Karpas-422 (cell line): ENCODE data around the gene CHCHD1. TPM values are rescaled to one million over a fixed set of nuclear protein-coding genes. Genes with fewer than 3 reads are reported as not detected.

Experiments used
- DNase-seq: peaks from one replicate; pipeline ENCODE4 v3.0.0-alpha.2; 2015
- H2AFZ ChIP-seq: fragments of 200-600 bp; sonication (generic); 2 replicates; pipeline ENCODE4 v1.6.1; 2014; ENCODE audit warnings: antibody characterized with exemption, low read length, mixed read lengths
- H3K27ac ChIP-seq: fragments of 200-600 bp; sonication (generic); 2 replicates; pipeline ENCODE4 v1.5.1; 2014; ENCODE audit warnings: mild to moderate bottlenecking, low read length, moderate library complexity
- H3K27me3 ChIP-seq: fragments of 200-600 bp; sonication (generic); 2 replicates; pipeline ENCODE4 v1.6.1; 2014; ENCODE audit warnings: low read length, mixed read lengths
- H3K36me3 ChIP-seq: fragments of 200-600 bp; sonication (generic); 2 replicates; pipeline ENCODE4 v1.6.1; 2014; ENCODE audit warnings: low read length, mixed read lengths; ENCODE audit not compliant: insufficient read depth
- H3K4me1 ChIP-seq: fragments of 200-600 bp; sonication (generic); 2 replicates; pipeline ENCODE4 v1.6.1; 2014; ENCODE audit warnings: mild to moderate bottlenecking, low read length, mixed read lengths
- H3K4me2 ChIP-seq: fragments of 200-600 bp; sonication (generic); 2 replicates; pipeline ENCODE4 v1.6.1; 2014; ENCODE audit warnings: low read length, low read depth, mild to moderate bottlenecking; ENCODE audit not compliant: poor library complexity, severe bottlenecking
- H3K4me3 ChIP-seq: fragments of 200-600 bp; sonication (generic); 2 replicates; pipeline ENCODE4 v1.5.1; 2014; ENCODE audit warnings: mild to moderate bottlenecking, antibody characterized with exemption, low read length, mixed read lengths
- H3K79me2 ChIP-seq: fragments of 200-600 bp; sonication (generic); 2 replicates; pipeline ENCODE4 v1.6.1; 2014; ENCODE audit warnings: mild to moderate bottlenecking, low read length, mixed read lengths
- H3K9ac ChIP-seq: fragments of 200-600 bp; sonication (generic); 2 replicates; pipeline ENCODE4 v1.6.0; 2014; ENCODE audit warnings: low read length
- H3K9me2 ChIP-seq: fragments of 200-600 bp; sonication (generic), shearing (Covaris generic); replicated peaks from 2 replicates; pipeline ENCODE4 v1.6.0; 2014; ENCODE audit warnings: mild to moderate bottlenecking, low read length, moderate library complexity; ENCODE audit not compliant: insufficient read depth
- H3K9me3 ChIP-seq: fragments of 300-700, 200-600 bp; sonication (generic); 2 replicates; pipeline ENCODE4 v1.6.1; 2014; ENCODE audit warnings: low read length, mixed read lengths
- H4K20me1 ChIP-seq: fragments of 200-600 bp; sonication (generic); 2 replicates; pipeline ENCODE4 v1.6.1; 2014; ENCODE audit warnings: mild to moderate bottlenecking, antibody characterized with exemption, low read length, low read depth; ENCODE audit not compliant: insufficient read depth
- total RNA-seq: library from RNA; depleted of rRNA; stranded (reverse); fragments of >200 nt; shearing (Covaris generic); gene quantifications from 2 replicates; pipeline ENCODE4 v1.2.3, GENCODE V29; 2014; ENCODE audit warnings: low replicate concordance

The CHCHD1 gene
- total RNA-seq, 1 experiment from 2014 or later, result 57.5 TPM

- Histone ChIP-seq H3K9me3 (no peaks in the 10 kb centered on the region), H3K36me3 (peaks cover 25% of the 10 kb centered on the region; the same call in 1 of the 2 replicates)
Observed at GRCh38 chr10:73798087-73798486, 16.2 kb downstream of the CHCHD1 start.

DNA sequence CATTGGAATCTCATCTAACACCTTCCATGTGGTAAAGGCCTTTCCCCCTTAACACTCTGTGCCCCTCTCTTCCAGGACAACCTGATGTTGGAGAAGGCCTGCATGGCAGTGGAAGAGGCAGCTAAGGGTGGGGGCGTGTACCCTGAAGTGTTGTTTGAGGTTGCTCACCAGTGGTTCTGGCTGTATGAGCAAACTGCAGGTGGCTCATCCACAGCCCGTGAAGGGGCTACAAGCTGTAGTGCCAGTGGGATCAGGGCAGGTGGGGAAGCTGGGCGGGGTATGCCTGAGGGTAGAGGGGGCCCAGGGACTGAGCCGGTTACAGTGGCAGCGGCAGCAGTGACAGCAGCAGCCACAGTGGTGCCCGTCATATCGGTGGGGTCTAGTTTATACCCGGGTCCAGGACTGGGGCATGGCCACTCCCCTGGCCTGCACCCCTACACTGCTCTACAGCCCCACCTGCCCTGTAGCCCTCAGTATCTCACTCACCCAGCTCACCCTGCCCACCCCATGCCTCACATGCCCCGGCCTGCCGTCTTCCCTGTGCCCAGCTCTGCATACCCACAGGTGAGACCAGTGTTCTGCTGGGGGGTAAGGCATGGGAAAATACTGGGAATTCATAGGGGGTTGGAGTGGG lies 17.2 kb downstream of the CHCHD1 start:
- Histone ChIP-seq H3K4me1 (peaks cover 4% of the 10 kb centered on the region), H3K27ac (no peak overlapping the region), H3K9me3 (no peaks in the 10 kb centered on the region), H3K9ac (no peak overlapping the region), H3K36me3 (peaks cover 25% of the 10 kb centered on the region; the same call in 1 of the 2 replicates), H3K4me2 (no peak overlapping the region), H2AFZ (no peak overlapping the region), H4K20me1 (no peaks in the 10 kb centered on the region), H3K4me3 (no peak overlapping the region), H3K27me3 (no peaks in the 10 kb centered on the region), H3K79me2 (no peaks in the 10 kb centered on the region), H3K9me2 (no peaks in the 10 kb centered on the region)
- no peak for DNase-seq

More at GRCh38 chr10:73798087-73798486, 16.2 kb downstream of the CHCHD1 start:
- DNase-seq, result no peak
- no peak overlapping the region for H3K4me2 ChIP-seq
- H3K27me3 ChIP-seq, result no peaks in the 10 kb centered on the region
- no peak overlapping the region for H2AFZ ChIP-seq
- H3K9ac ChIP-seq, result no peak overlapping the region
- no peak overlapping the region for H3K27ac ChIP-seq
- H3K79me2 ChIP-seq, result no peaks in the 10 kb centered on the region
- H4K20me1 ChIP-seq, result no peaks in the 10 kb centered on the region
- no peak overlapping the region for H3K4me3 ChIP-seq
- no peaks in the 10 kb centered on the region for H3K9me2 ChIP-seq
- H3K4me1 ChIP-seq, result no peaks in the 10 kb centered on the region

DNA sequence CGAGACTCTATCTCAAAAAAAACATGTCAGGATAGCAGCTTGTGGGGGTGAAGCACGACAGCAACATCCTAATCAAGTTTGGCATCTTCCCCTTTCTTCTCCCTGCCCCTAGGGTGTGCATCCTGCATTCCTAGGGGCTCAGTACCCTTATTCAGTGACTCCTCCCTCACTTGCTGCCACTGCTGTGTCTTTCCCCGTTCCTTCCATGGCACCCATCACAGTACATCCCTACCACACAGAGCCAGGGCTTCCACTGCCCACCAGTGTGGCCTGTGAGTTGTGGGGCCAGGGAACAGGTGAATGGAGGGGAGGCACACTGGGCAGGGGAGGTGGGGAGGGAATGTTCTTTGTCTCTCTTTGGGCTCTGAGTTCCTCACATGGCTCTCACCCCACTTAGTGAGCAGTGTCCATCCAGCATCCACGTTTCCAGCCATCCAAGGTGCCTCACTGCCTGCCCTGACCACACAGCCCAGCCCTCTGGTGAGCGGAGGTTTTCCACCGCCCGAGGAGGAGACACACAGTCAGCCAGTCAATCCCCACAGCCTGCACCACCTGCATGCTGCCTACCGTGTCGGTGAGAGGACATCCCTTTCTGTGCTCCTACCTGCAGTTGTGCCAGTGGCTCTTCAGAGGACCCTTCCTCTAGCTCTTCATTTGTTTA lies 18.2 kb downstream of the CHCHD1 start:
- no peak overlapping the region for H2AFZ ChIP-seq
- DNase-seq, result no peak
- no peaks in the 10 kb centered on the region for H4K20me1 ChIP-seq
- H3K9ac ChIP-seq, result no peak overlapping the region
- peaks cover 7% of the 10 kb centered on the region for H3K4me1 ChIP-seq
- H3K27ac ChIP-seq, result no peak overlapping the region
- H3K36me3 ChIP-seq, result peaks cover 25% of the 10 kb centered on the region; the same call in 1 of the 2 replicates
- H3K27me3 ChIP-seq, result no peaks in the 10 kb centered on the region
- H3K79me2 ChIP-seq, result no peaks in the 10 kb centered on the region
- no peak overlapping the region for H3K4me3 ChIP-seq
- no peaks in the 10 kb centered on the region for H3K9me3 ChIP-seq
- no peak overlapping the region for H3K4me2 ChIP-seq
- H3K9me2 ChIP-seq, result no peaks in the 10 kb centered on the region

DNA sequence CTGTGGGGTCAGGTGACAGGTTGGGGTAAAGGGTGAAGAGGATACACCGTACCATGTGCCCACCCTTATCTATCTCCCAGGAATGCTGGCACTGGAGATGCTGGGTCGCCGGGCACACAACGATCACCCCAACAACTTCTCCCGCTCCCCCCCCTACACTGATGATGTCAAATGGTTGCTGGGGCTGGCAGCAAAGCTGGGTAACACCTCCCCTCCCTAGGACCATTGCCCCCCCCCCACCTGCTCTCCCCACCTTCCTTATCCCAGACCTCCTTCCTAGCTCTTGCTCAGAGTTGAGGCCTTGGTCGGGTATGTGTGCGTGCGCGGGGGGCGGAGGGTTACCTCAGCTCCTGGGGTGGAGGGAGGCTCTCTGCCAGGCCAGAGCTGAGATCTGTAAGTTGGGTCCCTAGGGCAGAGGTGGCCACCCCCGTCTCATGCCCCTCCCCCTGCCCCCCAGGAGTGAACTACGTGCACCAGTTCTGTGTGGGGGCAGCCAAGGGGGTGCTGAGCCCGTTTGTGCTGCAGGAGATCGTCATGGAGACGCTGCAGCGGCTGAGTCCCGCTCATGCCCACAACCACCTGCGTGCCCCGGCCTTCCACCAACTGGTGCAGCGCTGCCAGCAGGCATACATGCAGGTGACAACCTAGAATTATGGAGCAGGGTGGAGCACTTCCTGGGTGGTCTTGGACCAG lies 18.9 kb downstream of the CHCHD1 start:
- H4K20me1 ChIP-seq, result no peaks in the 10 kb centered on the region
- H3K27ac ChIP-seq, result no peak overlapping the region
- H3K4me2 ChIP-seq, result no peak overlapping the region
- H3K79me2 ChIP-seq, result no peaks in the 10 kb centered on the region
- no peak overlapping the region for H2AFZ ChIP-seq
- no peaks in the 10 kb centered on the region for H3K9me3 ChIP-seq
- no peaks in the 10 kb centered on the region for H3K9me2 ChIP-seq
- H3K27me3 ChIP-seq, result no peaks in the 10 kb centered on the region
- DNase-seq, result no peak
- H3K4me1 ChIP-seq, result peaks cover 7% of the 10 kb centered on the region
- H3K9ac ChIP-seq, result no peak overlapping the region
- peaks cover 28% of the 10 kb centered on the region; the same call in 1 of the 2 replicates for H3K36me3 ChIP-seq
- H3K4me3 ChIP-seq, result no peak overlapping the region

GRCh38 chr10:73801253-73801590 lies 19.4 kb downstream of the CHCHD1 start:
- H4K20me1 ChIP-seq, result no peaks in the 10 kb centered on the region
- H3K9me3 ChIP-seq, result no peaks in the 10 kb centered on the region
- H3K36me3 ChIP-seq, result peaks cover 32% of the 10 kb centered on the region; the same call in 1 of the 2 replicates
- no peak for DNase-seq
- H3K27ac ChIP-seq, result no peak overlapping the region
- no peaks in the 10 kb centered on the region for H3K79me2 ChIP-seq
- H3K4me3 ChIP-seq, result no peak overlapping the region
- no peaks in the 10 kb centered on the region for H3K9me2 ChIP-seq
- H2AFZ ChIP-seq, result no peak overlapping the region
- H3K9ac ChIP-seq, result no peak overlapping the region
- no peaks in the 10 kb centered on the region for H3K27me3 ChIP-seq
- peaks cover 7% of the 10 kb centered on the region for H3K4me1 ChIP-seq
- H3K4me2 ChIP-seq, result no peak overlapping the region

DNA sequence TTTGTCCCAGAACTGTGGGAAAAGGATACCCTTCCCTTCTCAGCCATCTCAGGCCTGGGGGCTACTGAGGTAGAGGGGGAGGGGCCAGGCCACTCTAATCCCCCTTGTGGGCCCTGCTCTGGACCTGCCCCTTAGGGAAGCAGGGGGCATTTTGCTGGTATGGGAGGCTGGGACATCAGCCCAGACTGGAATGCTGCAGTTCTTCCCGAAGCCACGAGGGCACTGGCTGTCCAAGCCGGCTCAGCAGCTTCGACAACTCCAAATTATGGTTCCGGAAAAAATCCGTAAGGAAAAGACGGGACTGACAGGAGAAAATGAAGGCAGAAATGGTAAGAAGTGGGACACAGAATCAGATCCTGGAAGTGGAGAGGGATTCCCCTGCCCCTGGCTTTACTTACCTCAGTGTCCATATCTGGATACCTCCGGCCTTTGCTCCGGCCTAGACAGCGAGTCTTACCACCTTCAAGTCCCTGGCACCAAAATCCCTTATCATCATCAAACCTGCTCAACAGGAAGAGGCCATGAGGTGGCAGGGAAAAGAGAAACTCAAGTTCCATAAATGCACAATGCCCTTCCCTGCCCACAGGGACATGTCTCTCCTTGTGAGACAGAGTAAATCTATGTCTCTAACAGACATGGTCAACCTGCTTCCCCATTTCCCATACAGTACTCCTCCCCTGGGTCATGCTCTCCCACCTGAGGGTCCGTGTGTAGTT lies 20.6 kb downstream of the CHCHD1 start:
- H3K4me1 ChIP-seq, result peaks cover 7% of the 10 kb centered on the region
- H2AFZ ChIP-seq, result no peak overlapping the region
- H3K4me3 ChIP-seq, result no peak overlapping the region
- no peaks in the 10 kb centered on the region for H3K9me3 ChIP-seq
- no peak overlapping the region for H3K4me2 ChIP-seq
- no peaks in the 10 kb centered on the region for H3K9me2 ChIP-seq
- DNase-seq, result no peak
- peaks cover 33% of the 10 kb centered on the region; the same call in 1 of the 2 replicates for H3K36me3 ChIP-seq
- H3K27me3 ChIP-seq, result no peaks in the 10 kb centered on the region
- no peaks in the 10 kb centered on the region for H4K20me1 ChIP-seq
- H3K27ac ChIP-seq, result no peak overlapping the region
- H3K9ac ChIP-seq, result no peak overlapping the region
- 0 out of 2 replicates have a peak, but pooled peaks cover 3% of the 10 kb centered on the region for H3K79me2 ChIP-seq

DNA sequence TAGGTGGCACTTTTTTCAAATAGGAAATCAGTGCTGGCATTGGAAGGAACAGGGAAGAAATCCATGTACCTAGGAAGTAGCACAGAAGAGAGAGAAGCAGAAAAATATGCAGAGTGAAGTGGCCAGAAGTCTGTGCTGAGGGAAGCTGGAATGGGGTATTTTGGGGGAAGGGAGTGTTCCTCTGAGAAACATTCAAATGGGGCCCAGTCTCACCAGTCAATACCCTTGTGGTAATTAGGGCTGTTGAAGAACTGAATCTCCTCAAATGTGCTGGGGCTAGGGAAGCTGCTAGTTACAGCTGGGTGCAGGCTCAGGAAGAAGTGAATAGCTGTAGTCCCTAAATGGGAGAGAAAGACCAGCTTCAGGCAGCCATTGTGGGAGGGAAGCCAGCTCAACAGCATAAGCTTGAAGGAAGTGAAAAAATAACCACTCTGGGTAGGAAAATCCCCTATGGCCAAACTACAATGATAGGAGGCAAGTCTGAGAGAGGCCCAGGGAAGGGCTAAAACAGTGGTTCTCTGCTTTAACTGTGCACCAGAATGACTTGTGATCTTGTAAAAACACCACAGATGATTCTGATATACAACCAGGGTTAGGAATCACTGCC lies 21.9 kb downstream of the CHCHD1 start:
- Histone ChIP-seq H3K4me3 (no peak overlapping the region), H3K4me1 (peaks cover 9% of the 10 kb centered on the region), H3K4me2 (no peak overlapping the region), H3K9me3 (no peaks in the 10 kb centered on the region), H3K27ac (peak overlapping the region; percentile 11), H4K20me1 (no peaks in the 10 kb centered on the region), H3K9me2 (no peaks in the 10 kb centered on the region), H3K36me3 (peaks cover 27% of the 10 kb centered on the region; the same call in 1 of the 2 replicates), H2AFZ (no peak overlapping the region), H3K27me3 (no peaks in the 10 kb centered on the region), H3K79me2 (peaks cover 12% of the 10 kb centered on the region), H3K9ac (no peak overlapping the region)
- no peak for DNase-seq
